Measurements from ENCODE around the gene TMEM18.

The TMEM18 gene

GRCh38 chr2:671787-672605 is 5.2 kb downstream of the TMEM18 start:
- H4K5ac ChIP-seq (ENCODE audit: low read length): no peak overlapping the region
- no peak overlapping the region for H2BK120ac ChIP-seq (ENCODE audit: low read depth, low read length)
- no peak overlapping the region for H2AK5ac ChIP-seq (ENCODE audit: low read length)
- no peak for DNase-seq
- peaks cover 21% of the 10 kb centered on the region for H3K79me2 ChIP-seq (ENCODE audit: control insufficient read depth, insufficient read depth, low read length)
- no peak overlapping the region for H4K8ac ChIP-seq (ENCODE audit: low read depth, low read length)
- no CpG with 5 or more reads among the region's 18 CpGs for WGBS (ENCODE audit: extremely low coverage, insufficient coverage, low lambda C conversion rate)
- peaks cover 3% of the 10 kb centered on the region for H3K4me1 ChIP-seq (ENCODE audit: control insufficient read depth, low read depth, low read length)
- no peak overlapping the region for H3K4me3 ChIP-seq (ENCODE audit: low read length)
- no peak overlapping the region for H3K18ac ChIP-seq (ENCODE audit: low read length)
- H3K56ac ChIP-seq (ENCODE audit: low read length): no peak overlapping the region
- no peak overlapping the region for H3K23ac ChIP-seq (ENCODE audit: low read length)
- no peak overlapping the region for H2BK15ac ChIP-seq (replicated peaks; ENCODE audit: low read depth)
- H2BK5ac ChIP-seq (ENCODE audit: low read length): no peak overlapping the region
- H3K27me3 ChIP-seq (ENCODE audit: insufficient read depth, low read length, poor library complexity): no peaks in the 10 kb centered on the region
- H3K9ac ChIP-seq (ENCODE audit: low read length): no peak overlapping the region
- peaks cover 16% of the 10 kb centered on the region for H3K79me1 ChIP-seq (ENCODE audit: low read length)
- no peak overlapping the region for H3K4ac ChIP-seq (ENCODE audit: low read depth, low read length)
- H3K4me2 ChIP-seq (ENCODE audit: low read length): no peak overlapping the region
- H3K27ac ChIP-seq (ENCODE audit: low read depth, low read length): no peak overlapping the region
- peaks cover 4% of the 10 kb centered on the region for H3K36me3 ChIP-seq (ENCODE audit: control insufficient read depth, insufficient read depth, low read length)

- Histone ChIP-seq H3K79me2 (ENCODE audit: control insufficient read depth, insufficient read depth, low read length) (peaks cover 21% of the 10 kb centered on the region), H3K4me2 (ENCODE audit: low read length) (no peak overlapping the region), H3K4me3 (ENCODE audit: low read length) (no peak overlapping the region), H3K56ac (ENCODE audit: low read length) (no peak overlapping the region), H3K4ac (ENCODE audit: low read depth, low read length) (no peak overlapping the region), H3K4me1 (ENCODE audit: control insufficient read depth, low read depth, low read length) (peaks cover 3% of the 10 kb centered on the region), H4K5ac (ENCODE audit: low read length) (no peak overlapping the region), H3K9ac (ENCODE audit: low read length) (no peak overlapping the region), H2AK5ac (ENCODE audit: low read length) (no peak overlapping the region), H3K27ac (ENCODE audit: low read depth, low read length) (no peak overlapping the region), H3K18ac (ENCODE audit: low read length) (no peak overlapping the region), H3K36me3 (ENCODE audit: control insufficient read depth, insufficient read depth, low read length) (peaks cover 7% of the 10 kb centered on the region), H3K23ac (ENCODE audit: low read length) (no peak overlapping the region), H2BK15ac (replicated peaks; ENCODE audit: low read depth) (no peak overlapping the region), H3K27me3 (ENCODE audit: insufficient read depth, low read length, poor library complexity) (no peaks in the 10 kb centered on the region), H3K79me1 (ENCODE audit: low read length) (peaks cover 16% of the 10 kb centered on the region), H4K8ac (ENCODE audit: low read depth, low read length) (no peak overlapping the region), H2BK120ac (ENCODE audit: low read depth, low read length) (no peak overlapping the region), H2BK5ac (ENCODE audit: low read length) (no peak overlapping the region)
- DNase-seq: no peak
- no CpG with 5 or more reads among the region's 9 CpGs for WGBS (ENCODE audit: extremely low coverage, insufficient coverage, low lambda C conversion rate)
Measured at GRCh38 chr2:671072-671471, 6.1 kb downstream of the TMEM18 start.

- H2BK5ac ChIP-seq (ENCODE audit: low read length): no peak overlapping the region
- no peak overlapping the region for H3K23ac ChIP-seq (ENCODE audit: low read length)
- no peak overlapping the region for H3K18ac ChIP-seq (ENCODE audit: low read length)
- H4K5ac ChIP-seq (ENCODE audit: low read length): no peak overlapping the region
- H3K27me3 ChIP-seq (ENCODE audit: insufficient read depth, low read length, poor library complexity): no peaks in the 10 kb centered on the region
- no peak overlapping the region for H3K4me3 ChIP-seq (ENCODE audit: low read length)
- no peak overlapping the region for H3K4me2 ChIP-seq (ENCODE audit: low read length)
- H3K4ac ChIP-seq (ENCODE audit: low read depth, low read length): no peak overlapping the region
- peaks cover 19% of the 10 kb centered on the region for H3K79me2 ChIP-seq (ENCODE audit: control insufficient read depth, insufficient read depth, low read length)
- no peak for DNase-seq
- H3K9ac ChIP-seq (ENCODE audit: low read length): no peak overlapping the region
- H2AK5ac ChIP-seq (ENCODE audit: low read length): no peak overlapping the region
- no peak overlapping the region for H2BK120ac ChIP-seq (ENCODE audit: low read depth, low read length)
- WGBS (ENCODE audit: extremely low coverage, insufficient coverage, low lambda C conversion rate): no CpG with 5 or more reads among the region's 18 CpGs
- peaks cover 11% of the 10 kb centered on the region for H3K36me3 ChIP-seq (ENCODE audit: control insufficient read depth, insufficient read depth, low read length)
- H4K8ac ChIP-seq (ENCODE audit: low read depth, low read length): no peak overlapping the region
- H3K4me1 ChIP-seq (ENCODE audit: control insufficient read depth, low read depth, low read length): peaks cover under 1% of the 10 kb centered on the region
- no peak overlapping the region for H2BK15ac ChIP-seq (replicated peaks; ENCODE audit: low read depth)
- H3K27ac ChIP-seq (ENCODE audit: low read depth, low read length): no peak overlapping the region
- no peak overlapping the region for H3K56ac ChIP-seq (ENCODE audit: low read length)
- H3K79me1 ChIP-seq (ENCODE audit: low read length): peaks cover 15% of the 10 kb centered on the region
Measured at GRCh38 chr2:670637-671036, 6.6 kb downstream of the TMEM18 start.

- no peaks in the 10 kb centered on the region for H3K27me3 ChIP-seq (ENCODE audit: insufficient read depth, low read length, poor library complexity)
- peaks cover 11% of the 10 kb centered on the region for H3K36me3 ChIP-seq (ENCODE audit: control insufficient read depth, insufficient read depth, low read length)
- no peak overlapping the region for H3K4me3 ChIP-seq (ENCODE audit: low read length)
- WGBS (ENCODE audit: extremely low coverage, insufficient coverage, low lambda C conversion rate): no CpG with 5 or more reads among the region's 7 CpGs
- no peak overlapping the region for H2BK5ac ChIP-seq (ENCODE audit: low read length)
- no peak overlapping the region for H4K5ac ChIP-seq (ENCODE audit: low read length)
- H2BK15ac ChIP-seq (replicated peaks; ENCODE audit: low read depth): no peak overlapping the region
- no peak overlapping the region for H3K4me2 ChIP-seq (ENCODE audit: low read length)
- DNase-seq: no peak
- H3K18ac ChIP-seq (ENCODE audit: low read length): no peak overlapping the region
- H3K56ac ChIP-seq (ENCODE audit: low read length): no peak overlapping the region
- no peak overlapping the region for H4K8ac ChIP-seq (ENCODE audit: low read depth, low read length)
- no peaks in the 10 kb centered on the region for H3K4me1 ChIP-seq (ENCODE audit: control insufficient read depth, low read depth, low read length)
- H3K27ac ChIP-seq (ENCODE audit: low read depth, low read length): no peak overlapping the region
- H3K79me2 ChIP-seq (ENCODE audit: control insufficient read depth, insufficient read depth, low read length): peaks cover 8% of the 10 kb centered on the region
- no peak overlapping the region for H3K4ac ChIP-seq (ENCODE audit: low read depth, low read length)
- no peak overlapping the region for H3K9ac ChIP-seq (ENCODE audit: low read length)
- H2AK5ac ChIP-seq (ENCODE audit: low read length): no peak overlapping the region
- H2BK120ac ChIP-seq (ENCODE audit: low read depth, low read length): no peak overlapping the region
- no peak overlapping the region for H3K23ac ChIP-seq (ENCODE audit: low read length)
- peaks cover 8% of the 10 kb centered on the region for H3K79me1 ChIP-seq (ENCODE audit: low read length)
Measured at GRCh38 chr2:669323-669722, 7.9 kb downstream of the TMEM18 start.

GRCh38 chr2:668000-668398 is 9.2 kb downstream of the TMEM18 start:
- WGBS (ENCODE audit: extremely low coverage, insufficient coverage, low lambda C conversion rate): no CpG with 5 or more reads among the region's 3 CpGs
- Histone ChIP-seq H2BK5ac (ENCODE audit: low read length) (no peak overlapping the region), H3K4me2 (ENCODE audit: low read length) (no peak overlapping the region), H4K5ac (ENCODE audit: low read length) (no peak overlapping the region), H3K36me3 (ENCODE audit: control insufficient read depth, insufficient read depth, low read length) (peaks cover 11% of the 10 kb centered on the region), H3K9ac (ENCODE audit: low read length) (no peak overlapping the region), H3K4ac (ENCODE audit: low read depth, low read length) (no peak overlapping the region), H3K56ac (ENCODE audit: low read length) (no peak overlapping the region), H2BK120ac (ENCODE audit: low read depth, low read length) (no peak overlapping the region), H3K27me3 (ENCODE audit: insufficient read depth, low read length, poor library complexity) (no peaks in the 10 kb centered on the region), H3K4me1 (ENCODE audit: control insufficient read depth, low read depth, low read length) (no peaks in the 10 kb centered on the region), H3K4me3 (ENCODE audit: low read length) (no peak overlapping the region), H3K79me1 (ENCODE audit: low read length) (peaks cover 4% of the 10 kb centered on the region), H4K8ac (ENCODE audit: low read depth, low read length) (no peak overlapping the region), H3K79me2 (ENCODE audit: control insufficient read depth, insufficient read depth, low read length) (peaks cover 1% of the 10 kb centered on the region), H3K27ac (ENCODE audit: low read depth, low read length) (no peak overlapping the region), H2BK15ac (replicated peaks; ENCODE audit: low read depth) (no peak overlapping the region), H3K18ac (ENCODE audit: low read length) (no peak overlapping the region), H2AK5ac (ENCODE audit: low read length) (no peak overlapping the region), H3K23ac (ENCODE audit: low read length) (no peak overlapping the region)
- DNase-seq: no peak
